K562 (cell line): ENCODE results near the gene TLCD5. TPM values are rescaled to one million over a fixed set of nuclear protein-coding genes. Genes with fewer than 3 reads are reported as not detected.
A peak's percentile ranks its signal among the peaks of the same experiment; 100 is the strongest.

Experiments used
- ATAC-seq: fragments of 200-7000 bp; cut with Tn5 transposase; 3 replicates; pipeline ENCODE4 v1.9.1; 2020; ENCODE audit warnings: moderate library complexity
- BruUV-seq: library from RNA; stranded (reverse); fragments of 400-500 nt; replicated peaks from 2 replicates; lab custom pipeline; 2021; lab: Mats Ljungman, UMichigan
- CTCF ChIA-PET: fragments of 300-600 bp; formaldehyde crosslinking; extraction: SDS; loops from one replicate; lab custom pipeline; 2021; ENCODE audit warnings: low intra/inter-chr PET ratio; lab: Yijun Ruan, JAX
- POLR2A ChIA-PET: fragments of 300-600, 350-650 bp; sonication (Branson Sonifier 250); formaldehyde crosslinking; extraction: SDS; loops from one replicate; lab custom pipeline; 2021; ENCODE audit warnings: antibody characterized with exemption, inconsistent platforms; lab: Yijun Ruan, JAX
- DNase-seq, 4 experiments: peaks; one replicate each; pipeline versions ENCODE4 v3.0.0 to v3.0.0-alpha.2; 2011 to 2018; ENCODE audit warnings: low spot score in 3 of 4, mixed read lengths in 3 of 4; ENCODE audit errors: extremely low read depth in 1 of 4
- FAIRE-seq: peaks from 2 replicates; lab custom pipeline; 2011; peaks lifted over from hg19 to GRCh38; lab: Jason Lieb, UNC
- H2AFZ ChIP-seq: 2 replicates; pipeline ENCODE4 v1.6.0; 2011; ENCODE audit warnings: low read depth, low read length, control low read depth, inconsistent platforms
- H3K27ac ChIP-seq: fragments of 200-600 bp; 3 replicates; pipeline ENCODE4 v1.8.0; 2011; ENCODE audit warnings: low read depth, mild to moderate bottlenecking, control low read depth, inconsistent platforms, low read length, moderate library complexity, mixed read lengths; ENCODE audit errors: extremely low read depth
- H3K27me3 ChIP-seq, 2 experiments: fragments of 300-600 bp in 1 of 2; 2 replicates in 1 of 2; 3 replicates in 1 of 2; pipeline versions ENCODE4 v1.6.0 to v1.8.0; 2011; ENCODE audit warnings: inconsistent platforms in 2 of 2, low read length in 2 of 2, mild to moderate bottlenecking in 1 of 2, mixed read lengths in 1 of 2, moderate library complexity in 1 of 2; ENCODE audit not compliant: control insufficient read depth in 2 of 2, insufficient read depth in 2 of 2
- H3K36me3 ChIP-seq: fragments of 300-600 bp; 3 replicates; pipeline ENCODE4 v1.8.0; 2011; ENCODE audit warnings: mild to moderate bottlenecking, low read length, inconsistent platforms; ENCODE audit not compliant: control insufficient read depth, insufficient read depth
- H3K4me1 ChIP-seq, 2 experiments: fragments of 200-600 bp in 1 of 2; replicated peaks in 1 of 2; 2 replicates in 1 of 2; 3 replicates in 1 of 2; pipeline versions ENCODE4 v1.5.1 to v1.8.0; 2011; ENCODE audit warnings: inconsistent platforms in 2 of 2, low read length in 2 of 2, mild to moderate bottlenecking in 1 of 2, mixed read lengths in 1 of 2, moderate library complexity in 1 of 2; ENCODE audit not compliant: control insufficient read depth in 2 of 2, insufficient read depth in 2 of 2
- H3K4me2 ChIP-seq: 2 replicates; pipeline ENCODE4 v1.6.1; 2011; ENCODE audit warnings: low read length, control low read depth, inconsistent platforms, mixed read lengths; ENCODE audit not compliant: insufficient read depth
- H3K4me3 ChIP-seq: fragments of 200-600 bp; sonication (generic), shearing (Covaris generic); 2 replicates; pipeline ENCODE4 v1.5.1; 2016; ENCODE audit warnings: control low read depth, inconsistent platforms
- H3K79me2 ChIP-seq: fragments of 200-600 bp; 3 replicates; pipeline ENCODE4 v1.8.0; 2011; ENCODE audit warnings: low read length, inconsistent platforms; ENCODE audit not compliant: control insufficient read depth, insufficient read depth
- H3K9ac ChIP-seq, 2 experiments: 2 replicates each; pipeline versions ENCODE4 v1.6.0 to v1.6.1; 2011; ENCODE audit warnings: low read depth in 2 of 2, low read length in 2 of 2, control low read depth in 1 of 2, inconsistent platforms in 1 of 2, mild to moderate bottlenecking in 1 of 2, mixed read lengths in 1 of 2; ENCODE audit not compliant: insufficient read depth in 1 of 2
- H3K9me1 ChIP-seq: one replicate; pipeline ENCODE4 v1.6.0; 2011; ENCODE audit warnings: inconsistent platforms, mild to moderate bottlenecking, low read length, moderate library complexity; ENCODE audit not compliant: control insufficient read depth, insufficient read depth
- H3K9me3 ChIP-seq: replicated peaks from 2 replicates; pipeline ENCODE4 v1.5.1; 2011; ENCODE audit warnings: low read depth, low read length, inconsistent platforms; ENCODE audit not compliant: control insufficient read depth, insufficient read depth
- H4K20me1 ChIP-seq: replicated peaks from 2 replicates; pipeline ENCODE4 v1.6.1; 2011; ENCODE audit warnings: low read length, inconsistent platforms, mixed read lengths; ENCODE audit not compliant: control insufficient read depth, insufficient read depth
- ARID1B ChIP-seq: fragments of 450-650 bp; IDR thresholded peaks from 2 replicates; pipeline ENCODE4 v1.6.1; 2016; ENCODE audit warnings: antibody characterized with exemption, mild to moderate bottlenecking, inconsistent platforms
- MED1 ChIP-seq: sonication (generic); formaldehyde crosslinking; IDR thresholded peaks from 2 replicates; pipeline ENCODE4 v1.8.1; 2023; ENCODE audit warnings: missing genetic modification reagents, borderline replicate concordance
- RBFOX2 ChIP-seq: fragments of 200-400 bp; formaldehyde crosslinking; IDR thresholded peaks from 2 replicates; pipeline ENCODE4 v1.6.1; 2017; ENCODE audit warnings: low read depth, mild to moderate bottlenecking, low read length, moderate library complexity
- TARDBP ChIP-seq: fragments of 450-650 bp; IDR thresholded peaks from 2 replicates; pipeline ENCODE4 v1.6.1; 2016
- TEAD1 ChIP-seq, 2 experiments: fragments of 450-650 bp in 1 of 2; sonication (generic) in 1 of 2; formaldehyde crosslinking; IDR thresholded peaks; 2 replicates each; pipeline versions ENCODE4 v1.4.0 to v1.8.0; 2020 to 2022; ENCODE audit warnings: mild to moderate bottlenecking in 2 of 2, missing genetic modification reagents in 1 of 2
- ZNF24 ChIP-seq: fragments of 450-650 bp; IDR thresholded peaks from 2 replicates; pipeline ENCODE4 v1.6.1; 2016
- WGBS: fragments of 100-300 bp; shearing (Covaris generic); methylation state at CpG from one replicate; pipeline ENCODE4 v1.1.6; 2016; ENCODE audit warnings: low coverage, mixed read lengths; ENCODE audit not compliant: insufficient coverage; ENCODE audit errors: missing lambda C conversion rate; 5-methylcytosine and 5-hydroxymethylcytosine counted together
- in situ Hi-C: fragments of 300-500 bp; cut with MboI; formaldehyde crosslinking; loops from 4 replicates; pipeline ENCODE4 v1.15.0; 2018; ENCODE audit warnings: inconsistent platforms, mixed read lengths
- intact Hi-C: fragments of 100-400 bp; cut with micrococcal nuclease; formaldehyde crosslinking; loops from 2 replicates; pipeline ENCODE4 v1.14.2; 2022
- polyA plus RNA-seq, 8 experiments: library from polyadenylated mRNA; depleted of rRNA in 4 of 8; stranded (reverse) in 5 of 8; unstranded in 3 of 8; fragments of >200 nt; fragmentation: Nextera tagmentation in 2 of 8; fragmentation: Illumina TruSeq in 1 of 8; extraction: Ambion mirVana in 2 of 8; extraction: Trizol in 1 of 8; gene quantifications; 2 replicates each; pipeline versions ENCODE4 v1.2.1 to v1.2.3, GENCODE V29; 2011 to 2014; ENCODE audit warnings: inconsistent platforms in 1 of 8, missing spikeins in 1 of 8
- total RNA-seq, 7 experiments: library from RNA; depleted of rRNA in 6 of 7; stranded (reverse); fragments of >200 nt in 6 of 7; fragmentation: Illumina TruSeq in 2 of 7; extraction: Trizol in 2 of 7; gene quantifications; 2 replicates each; pipeline versions ENCODE4 v1.2.1 to v1.2.3, GENCODE V29; 2011 to 2021; ENCODE audit warnings: low replicate concordance in 1 of 7
- TF ChIP-seq, protein P1 (sequence below): sonication (generic); formaldehyde crosslinking; IDR thresholded peaks from 2 replicates; pipeline ENCODE4 v1.8.0; 2022; ENCODE audit warnings: mild to moderate bottlenecking, missing genetic modification reagents, borderline replicate concordance
- TF ChIP-seq, protein P2 (sequence below), 2 experiments: fragments of 450-650 bp; IDR thresholded peaks; 2 replicates each; pipeline ENCODE4 v1.6.1; 2016
- TF ChIP-seq, protein P3 (sequence below): sonication (generic); formaldehyde crosslinking; IDR thresholded peaks from 2 replicates; pipeline ENCODE4 v1.8.0; 2022; ENCODE audit warnings: mild to moderate bottlenecking, missing genetic modification reagents
- TF ChIP-seq, protein P4 (sequence below): fragments of 450-650 bp; IDR thresholded peaks from 2 replicates; pipeline ENCODE4 v1.6.1; 2017; ENCODE audit warnings: antibody characterized with exemption, mild to moderate bottlenecking

Gene TLCD5
- total and polyA plus RNA-seq, 9 of the 15 experiments (the other 6 are each of a cell fraction or from before 2014, with no cell fraction given): 0.94 to 5.1 (median 1.6) TPM

DNA sequence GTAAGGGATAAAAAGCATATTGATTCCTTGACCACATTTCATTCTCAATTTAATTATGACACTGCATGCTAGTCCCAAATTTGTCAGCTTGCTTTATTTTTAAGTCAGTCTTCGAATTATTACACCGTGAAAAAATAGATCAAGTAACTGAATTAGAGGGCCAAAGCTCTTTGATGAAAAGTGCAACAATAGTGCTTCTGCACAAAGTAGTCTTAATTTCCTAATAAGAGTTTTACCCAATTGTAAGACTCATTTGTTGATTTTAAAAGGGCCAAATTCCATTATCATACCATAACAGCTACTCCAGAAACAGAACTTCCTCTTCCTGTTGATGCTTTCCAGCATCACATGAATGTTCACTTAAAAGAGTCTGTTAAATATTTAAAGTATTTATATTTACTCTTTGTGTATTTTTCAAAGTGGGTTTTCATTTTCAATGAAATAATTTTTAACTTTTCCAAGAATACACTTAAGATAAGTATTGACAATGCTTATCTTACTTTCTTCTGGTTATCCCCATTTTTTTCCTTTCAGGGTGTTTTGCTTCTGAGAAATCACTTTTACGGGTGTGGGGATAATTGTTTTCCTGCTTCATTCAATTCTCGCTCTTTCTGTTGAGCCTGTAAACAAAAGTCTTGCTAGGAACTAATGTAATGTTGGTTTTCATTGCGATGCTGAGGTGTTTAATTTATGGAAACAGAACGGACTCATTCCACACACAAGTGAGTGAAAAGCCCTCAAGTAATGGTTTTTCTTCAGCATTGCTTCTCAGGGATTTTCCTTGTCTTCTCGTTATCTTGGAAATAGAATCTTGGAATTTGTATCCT is 13.2 kb downstream of the TLCD5 start:
- in situ Hi-C loops (loop anchor here (5.0 kb wide), 1 partner anchor 164 kb away; no protein-coding TSS in a partner anchor), intact Hi-C loops (loop anchor here (5.0 to 10.0 kb wide), 3 partner anchors 49 to 346 kb away; no protein-coding TSS in a partner anchor)
- ChIA-PET POLR2A (interaction anchor here (0.6 to 2.9 kb wide), 12 partner anchors 11 to 150 kb away, joined by 3 to 17 read pairs (median 3); no protein-coding TSS in a partner anchor), CTCF (interaction anchor here (0.6 kb wide), 1 partner anchor 129 kb away, joined by 3 read pairs; no protein-coding TSS in a partner anchor)
- H3K4me3 ChIP-seq: peak overlapping the region; percentile 72
- no peaks in the 10 kb centered on the region for H3K27me3 ChIP-seq
- under 1% methylated on average over 7 of the region's 7 CpGs for WGBS
- H2AFZ ChIP-seq: no peak overlapping the region
- ATAC-seq (no peak), DNase-seq (no peak), FAIRE-seq (no peak)
- H3K9me3 ChIP-seq: no peaks in the 10 kb centered on the region
- no peaks in the 10 kb centered on the region for H3K36me3 ChIP-seq
- H3K79me2 ChIP-seq: peaks cover 70% of the 10 kb centered on the region
- H3K4me2 ChIP-seq: peak overlapping the region; percentile 98
- BruUV-seq: TSS peak; percentile 26
- peak overlapping the region in 1 of 2 experiments; percentile 85; a peak in 2 of 4 replicates for H3K9ac ChIP-seq
- peaks cover 11% of the 10 kb centered on the region; the same call in 1 of the 2 replicates for H4K20me1 ChIP-seq
- peak overlapping the region; percentile 84 for H3K27ac ChIP-seq
- H3K9me1 ChIP-seq: no peaks in the 10 kb centered on the region
- H3K4me1 ChIP-seq: peaks cover 13 to 33% of the 10 kb centered on the region in 2 experiments; a peak in 4 of 5 replicates
- no peak for TF ChIP-seq TARDBP
- TF ChIP-seq, protein P1, sequence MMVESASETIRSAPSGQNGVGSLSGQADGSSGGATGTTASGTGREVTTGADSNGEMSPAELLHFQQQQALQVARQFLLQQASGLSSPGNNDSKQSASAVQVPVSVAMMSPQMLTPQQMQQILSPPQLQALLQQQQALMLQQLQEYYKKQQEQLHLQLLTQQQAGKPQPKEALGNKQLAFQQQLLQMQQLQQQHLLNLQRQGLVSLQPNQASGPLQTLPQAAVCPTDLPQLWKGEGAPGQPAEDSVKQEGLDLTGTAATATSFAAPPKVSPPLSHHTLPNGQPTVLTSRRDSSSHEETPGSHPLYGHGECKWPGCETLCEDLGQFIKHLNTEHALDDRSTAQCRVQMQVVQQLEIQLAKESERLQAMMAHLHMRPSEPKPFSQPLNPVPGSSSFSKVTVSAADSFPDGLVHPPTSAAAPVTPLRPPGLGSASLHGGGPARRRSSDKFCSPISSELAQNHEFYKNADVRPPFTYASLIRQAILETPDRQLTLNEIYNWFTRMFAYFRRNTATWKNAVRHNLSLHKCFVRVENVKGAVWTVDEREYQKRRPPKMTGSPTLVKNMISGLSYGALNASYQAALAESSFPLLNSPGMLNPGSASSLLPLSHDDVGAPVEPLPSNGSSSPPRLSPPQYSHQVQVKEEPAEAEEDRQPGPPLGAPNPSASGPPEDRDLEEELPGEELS: no peak
- no peak for TF ChIP-seq ZNF24
- peak; percentile 50 for TF ChIP-seq ARID1B
- TF ChIP-seq, protein P2, sequence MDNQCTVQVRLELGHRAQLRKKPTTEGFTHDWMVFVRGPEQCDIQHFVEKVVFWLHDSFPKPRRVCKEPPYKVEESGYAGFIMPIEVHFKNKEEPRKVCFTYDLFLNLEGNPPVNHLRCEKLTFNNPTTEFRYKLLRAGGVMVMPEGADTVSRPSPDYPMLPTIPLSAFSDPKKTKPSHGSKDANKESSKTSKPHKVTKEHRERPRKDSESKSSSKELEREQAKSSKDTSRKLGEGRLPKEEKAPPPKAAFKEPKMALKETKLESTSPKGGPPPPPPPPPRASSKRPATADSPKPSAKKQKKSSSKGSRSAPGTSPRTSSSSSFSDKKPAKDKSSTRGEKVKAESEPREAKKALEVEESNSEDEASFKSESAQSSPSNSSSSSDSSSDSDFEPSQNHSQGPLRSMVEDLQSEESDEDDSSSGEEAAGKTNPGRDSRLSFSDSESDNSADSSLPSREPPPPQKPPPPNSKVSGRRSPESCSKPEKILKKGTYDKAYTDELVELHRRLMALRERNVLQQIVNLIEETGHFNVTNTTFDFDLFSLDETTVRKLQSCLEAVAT (IDR thresholded peaks at IDR 0.05): no peak
- 0 out of 2 replicates have a peak, but pooled peaks have one; percentile 2 for TF ChIP-seq RBFOX2
- no peak for TF ChIP-seq MED1
- no peak for TF ChIP-seq TEAD1 (CRISPR knock-in tag; IDR thresholded peaks at IDR 0.05)
- TF ChIP-seq, protein P3, sequence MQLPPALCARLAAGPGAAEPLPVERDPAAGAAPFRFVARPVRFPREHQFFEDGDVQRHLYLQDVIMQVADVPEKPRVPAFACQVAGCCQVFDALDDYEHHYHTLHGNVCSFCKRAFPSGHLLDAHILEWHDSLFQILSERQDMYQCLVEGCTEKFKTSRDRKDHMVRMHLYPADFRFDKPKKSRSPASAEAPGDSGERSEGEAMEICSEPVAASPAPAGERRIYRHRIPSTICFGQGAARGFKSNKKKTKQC (CRISPR knock-in tag): no peak
- TF ChIP-seq, protein P4, sequence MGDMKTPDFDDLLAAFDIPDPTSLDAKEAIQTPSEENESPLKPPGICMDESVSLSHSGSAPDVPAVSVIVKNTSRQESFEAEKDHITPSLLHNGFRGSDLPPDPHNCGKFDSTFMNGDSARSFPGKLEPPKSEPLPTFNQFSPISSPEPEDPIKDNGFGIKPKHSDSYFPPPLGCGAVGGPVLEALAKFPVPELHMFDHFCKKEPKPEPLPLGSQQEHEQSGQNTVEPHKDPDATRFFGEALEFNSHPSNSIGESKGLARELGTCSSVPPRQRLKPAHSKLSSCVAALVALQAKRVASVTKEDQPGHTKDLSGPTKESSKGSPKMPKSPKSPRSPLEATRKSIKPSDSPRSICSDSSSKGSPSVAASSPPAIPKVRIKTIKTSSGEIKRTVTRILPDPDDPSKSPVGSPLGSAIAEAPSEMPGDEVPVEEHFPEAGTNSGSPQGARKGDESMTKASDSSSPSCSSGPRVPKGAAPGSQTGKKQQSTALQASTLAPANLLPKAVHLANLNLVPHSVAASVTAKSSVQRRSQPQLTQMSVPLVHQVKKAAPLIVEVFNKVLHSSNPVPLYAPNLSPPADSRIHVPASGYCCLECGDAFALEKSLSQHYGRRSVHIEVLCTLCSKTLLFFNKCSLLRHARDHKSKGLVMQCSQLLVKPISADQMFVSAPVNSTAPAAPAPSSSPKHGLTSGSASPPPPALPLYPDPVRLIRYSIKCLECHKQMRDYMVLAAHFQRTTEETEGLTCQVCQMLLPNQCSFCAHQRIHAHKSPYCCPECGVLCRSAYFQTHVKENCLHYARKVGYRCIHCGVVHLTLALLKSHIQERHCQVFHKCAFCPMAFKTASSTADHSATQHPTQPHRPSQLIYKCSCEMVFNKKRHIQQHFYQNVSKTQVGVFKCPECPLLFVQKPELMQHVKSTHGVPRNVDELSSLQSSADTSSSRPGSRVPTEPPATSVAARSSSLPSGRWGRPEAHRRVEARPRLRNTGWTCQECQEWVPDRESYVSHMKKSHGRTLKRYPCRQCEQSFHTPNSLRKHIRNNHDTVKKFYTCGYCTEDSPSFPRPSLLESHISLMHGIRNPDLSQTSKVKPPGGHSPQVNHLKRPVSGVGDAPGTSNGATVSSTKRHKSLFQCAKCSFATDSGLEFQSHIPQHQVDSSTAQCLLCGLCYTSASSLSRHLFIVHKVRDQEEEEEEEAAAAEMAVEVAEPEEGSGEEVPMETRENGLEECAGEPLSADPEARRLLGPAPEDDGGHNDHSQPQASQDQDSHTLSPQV: 0 out of 2 replicates have a peak, but pooled peaks have one; percentile 51
